ENCODE measurements around the gene MOB3A. TPM values are rescaled to one million over a fixed set of nuclear protein-coding genes. Genes with fewer than 3 reads are reported as not detected.
A peak's percentile ranks its signal among the peaks of the same experiment; 100 is the strongest.

MOB3A gene
- total RNA-seq, 2 donors from 2014 or later = 108 to 162 TPM

DNA sequence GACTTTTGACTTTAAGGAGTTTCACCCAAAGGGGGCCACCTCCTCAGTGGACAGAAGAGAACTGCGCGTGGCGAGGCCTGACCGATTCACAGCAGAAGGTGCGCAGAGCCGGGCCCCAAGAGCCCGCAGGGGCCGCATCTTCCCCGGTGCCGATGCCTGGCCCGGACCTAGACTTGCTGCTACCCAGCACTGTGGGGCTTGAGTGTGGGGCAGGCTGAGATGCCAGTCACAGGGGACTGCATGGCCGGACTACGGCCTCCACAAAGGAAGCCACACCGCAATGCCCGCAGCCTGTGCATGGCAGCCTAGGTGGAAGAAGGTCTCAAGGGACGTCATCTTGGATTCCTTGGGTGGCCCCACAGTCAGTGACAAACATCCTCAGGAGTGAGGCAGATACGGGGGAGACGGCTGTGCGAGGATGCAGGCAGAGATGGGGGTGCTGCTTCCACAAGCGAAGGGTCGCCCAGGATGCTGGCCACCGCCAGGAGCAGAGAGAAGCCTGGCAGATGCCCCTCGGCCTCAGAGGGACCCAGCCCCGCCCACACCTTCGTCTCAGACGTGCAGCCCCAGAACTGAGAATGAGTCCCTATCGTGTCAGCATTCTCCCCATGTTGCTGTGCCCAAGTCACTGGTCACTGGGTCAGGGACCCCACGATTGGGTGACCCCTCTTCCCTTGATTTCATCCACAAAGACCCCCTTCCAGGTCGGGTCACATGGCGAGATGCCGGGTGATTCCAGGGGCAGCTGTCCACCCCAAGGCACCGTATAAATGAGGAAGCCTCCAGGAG is 16.9 kb downstream of the MOB3A start:
- Mint-ChIP-seq H3K36me3 (ENCODE audit: low read depth) (peaks cover 3% of the 10 kb centered on the region), H3K27ac (peak overlapping the region; percentile 99), H3K4me3 (peak overlapping the region; percentile 72), H3K27me3 (no peaks in the 10 kb centered on the region), H3K4me1 (peaks cover 38% of the 10 kb centered on the region)
- no peak for ATAC-seq
- DNase-seq = no peak
- H3K9me3 ChIP-seq (ENCODE audit: control insufficient read depth, low read length, poor library complexity, severe bottlenecking) = no peaks in the 10 kb centered on the region

DNA sequence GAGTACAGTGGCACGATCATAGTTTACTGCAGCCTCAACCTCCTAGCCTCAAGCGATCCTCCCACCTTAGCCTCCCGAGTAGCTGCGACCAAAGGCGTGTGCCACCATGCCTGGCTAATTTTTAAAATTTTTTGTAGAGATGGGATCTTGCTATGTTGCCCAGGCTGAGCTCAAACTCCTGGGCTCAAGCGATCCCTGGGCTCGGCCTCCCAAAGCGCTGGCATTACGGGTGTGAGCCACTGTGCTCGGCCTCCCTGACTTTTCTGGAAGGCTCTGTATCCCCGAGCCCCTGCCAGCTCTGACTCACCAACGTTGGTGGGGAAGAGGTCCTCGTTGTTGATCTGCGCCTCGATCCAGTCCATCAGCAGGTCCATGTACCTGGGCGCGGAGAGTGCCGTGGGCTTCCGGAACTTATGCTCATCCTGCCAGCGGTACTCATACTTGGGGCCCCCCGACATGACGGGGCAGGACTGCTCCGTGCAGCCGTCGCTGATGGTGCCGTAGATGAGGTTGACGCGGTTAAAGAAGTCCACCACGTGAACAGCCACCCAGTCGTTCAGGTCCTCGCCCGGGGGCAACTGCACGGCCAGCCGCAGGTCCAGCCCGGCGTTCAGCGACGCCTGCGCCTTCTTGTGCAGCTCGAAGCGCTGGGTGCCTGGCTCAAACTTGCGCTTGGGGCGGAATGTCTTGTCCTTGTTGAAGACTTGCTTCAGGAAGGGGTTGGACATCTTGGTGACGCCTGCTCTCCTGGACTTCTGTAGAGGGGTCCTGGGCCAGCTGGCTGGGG is 18.1 kb downstream of the MOB3A start:
- H3K9me3 ChIP-seq (ENCODE audit: control insufficient read depth, low read length, poor library complexity, severe bottlenecking) = no peaks in the 10 kb centered on the region
- ATAC-seq (no peak), DNase-seq (no peak)
- Mint-ChIP-seq H3K4me3 (peak overlapping the region; percentile 15), H3K36me3 (ENCODE audit: low read depth) (no peaks in the 10 kb centered on the region), H3K27me3 (no peaks in the 10 kb centered on the region), H3K4me1 (peaks cover 36% of the 10 kb centered on the region), H3K27ac (peak overlapping the region; percentile 99)

DNA sequence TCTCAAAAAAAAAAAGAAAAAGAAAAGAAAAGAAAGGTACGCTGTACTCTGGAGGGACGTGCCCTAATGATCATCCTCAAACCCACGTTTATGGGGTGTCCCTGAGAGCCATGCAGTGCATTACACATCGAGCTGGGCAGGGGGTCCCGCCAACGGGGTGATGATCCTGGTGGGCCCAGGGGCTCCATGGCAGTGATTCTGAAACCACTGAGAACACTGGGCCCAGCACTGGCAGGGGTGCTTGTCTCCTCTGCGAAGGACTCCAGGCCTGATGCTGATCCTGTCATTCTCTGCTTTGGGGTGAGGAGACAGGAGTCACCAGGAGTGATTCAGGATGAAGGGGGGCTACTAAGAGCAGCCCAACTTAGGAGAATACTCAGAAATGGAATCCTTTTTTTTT is 18.7 kb downstream of the MOB3A start:
- no peak for DNase-seq
- Mint-ChIP-seq H3K4me3 (no peak overlapping the region), H3K27ac (peak overlapping the region; percentile 99), H3K4me1 (peaks cover 33% of the 10 kb centered on the region), H3K36me3 (ENCODE audit: low read depth) (peaks cover 2% of the 10 kb centered on the region), H3K27me3 (no peaks in the 10 kb centered on the region)
- ATAC-seq = no peak
- no peaks in the 10 kb centered on the region for H3K9me3 ChIP-seq (ENCODE audit: control insufficient read depth, low read length, poor library complexity, severe bottlenecking)

DNA sequence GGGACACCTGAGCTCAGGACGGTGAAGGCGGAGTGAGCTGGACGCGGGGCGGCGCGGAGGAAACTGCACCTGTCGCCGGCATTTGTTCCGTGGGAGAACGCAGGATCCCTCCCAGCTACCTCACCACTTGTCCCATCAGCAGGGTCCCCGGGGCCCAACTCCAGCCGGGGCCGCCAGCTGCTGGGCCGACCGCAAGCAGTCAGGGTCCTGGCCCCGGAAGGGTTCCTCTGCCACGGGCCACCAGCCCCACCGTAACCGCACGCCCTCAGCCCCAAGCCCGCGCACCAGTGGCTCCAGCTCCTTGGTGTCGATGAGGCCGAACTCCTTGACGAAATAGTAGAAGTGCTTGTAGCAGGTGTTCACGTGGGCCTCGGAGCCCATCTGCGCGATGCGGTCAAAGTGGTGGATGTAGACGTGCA is 19.6 kb downstream of the MOB3A start:
- Mint-ChIP-seq H3K36me3 (ENCODE audit: low read depth) (peaks cover 4% of the 10 kb centered on the region), H3K27me3 (no peaks in the 10 kb centered on the region), H3K4me1 (peaks cover 29% of the 10 kb centered on the region), H3K4me3 (no peak overlapping the region), H3K27ac (no peak overlapping the region)
- ATAC-seq = no peak
- DNase-seq = no peak
- H3K9me3 ChIP-seq (ENCODE audit: control insufficient read depth, low read length, poor library complexity, severe bottlenecking) = no peaks in the 10 kb centered on the region

DNA sequence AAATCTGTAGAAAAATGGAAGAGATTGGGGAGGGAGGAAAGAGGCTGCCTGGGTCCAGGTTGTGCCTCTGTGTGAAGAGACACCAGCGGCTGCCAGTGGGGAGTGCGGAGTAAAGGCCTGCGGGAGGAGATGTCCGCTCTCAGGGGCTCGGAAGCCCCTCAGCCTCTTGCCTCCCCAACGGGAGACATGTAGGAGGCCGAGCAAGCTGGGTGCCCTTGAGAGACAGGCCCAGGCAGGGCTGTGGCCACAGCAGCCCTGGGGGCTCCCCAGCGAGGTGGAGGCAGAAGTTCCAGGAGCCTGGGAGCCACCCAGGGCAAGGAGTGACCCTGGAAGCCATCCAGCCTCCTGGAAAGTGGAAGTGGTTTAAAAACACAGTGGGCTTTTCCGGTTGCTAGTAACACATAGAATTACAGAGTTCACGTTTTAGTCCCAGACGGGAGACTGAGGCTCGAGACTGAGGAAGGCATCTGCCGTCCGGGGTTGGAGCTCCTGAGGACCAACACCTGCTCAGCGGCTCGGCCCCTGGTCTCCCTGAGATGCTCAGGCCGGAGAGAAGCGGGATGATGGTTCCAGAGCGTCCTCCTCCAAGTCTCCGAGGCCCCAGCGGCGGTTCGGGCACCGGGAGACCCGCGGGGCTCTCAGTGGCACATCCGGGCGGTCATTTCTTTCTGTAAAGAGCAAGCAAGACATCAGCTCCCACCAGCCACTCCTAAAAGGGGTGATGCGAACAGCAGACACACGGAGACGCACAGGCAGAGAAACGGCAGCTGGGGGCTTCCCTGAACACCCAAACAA is 23.2 kb downstream of the MOB3A start:
- DNase-seq (no peak), ATAC-seq (no peak)
- peak overlapping the region; percentile 28 for H3K4me3 Mint-ChIP-seq
- H3K36me3 Mint-ChIP-seq (ENCODE audit: low read depth) = peaks cover 4% of the 10 kb centered on the region
- no peaks in the 10 kb centered on the region for H3K27me3 Mint-ChIP-seq
- peaks cover 25% of the 10 kb centered on the region for H3K4me1 Mint-ChIP-seq
- H3K27ac Mint-ChIP-seq = peak overlapping the region; percentile 73
- H3K9me3 ChIP-seq (ENCODE audit: control insufficient read depth, low read length, poor library complexity, severe bottlenecking) = no peaks in the 10 kb centered on the region

DNA sequence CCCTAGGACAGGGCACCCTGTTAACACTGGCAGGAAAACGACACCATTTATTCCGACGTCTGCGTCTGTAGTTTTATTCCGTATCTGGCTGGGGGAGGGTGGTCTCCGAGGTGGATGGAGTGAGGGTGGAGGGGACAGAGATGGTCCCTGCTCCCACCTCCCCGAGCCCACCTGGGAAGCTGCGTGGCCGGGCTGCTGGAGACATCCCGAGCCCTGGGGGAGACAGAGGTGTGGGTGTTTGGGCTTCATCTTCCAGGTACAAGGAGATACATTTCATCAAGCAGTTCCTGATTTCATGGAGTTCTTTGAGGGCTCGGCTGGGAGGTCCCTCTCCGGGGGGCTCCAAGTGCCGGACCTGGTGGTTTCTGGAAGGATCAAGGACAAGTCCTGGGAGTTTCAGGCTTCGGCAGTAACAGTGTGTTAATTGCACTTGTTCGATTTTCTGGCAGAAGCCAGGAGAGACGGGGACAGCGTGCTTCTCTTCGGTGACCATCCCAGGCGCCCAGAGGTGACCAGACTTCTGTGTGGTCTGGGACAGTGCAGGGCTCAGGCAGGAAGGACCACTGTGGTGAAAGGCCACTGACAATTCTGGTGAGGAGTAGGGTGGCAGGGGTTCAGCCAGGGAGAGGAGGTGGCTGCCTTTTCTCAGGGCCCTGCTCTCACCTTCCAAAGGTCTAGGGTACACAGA is 25.0 kb downstream of the MOB3A start:
- ATAC-seq (no peak), DNase-seq (no peak)
- Mint-ChIP-seq H3K4me3 (peak overlapping the region; percentile 66), H3K36me3 (ENCODE audit: low read depth) (peaks cover 4% of the 10 kb centered on the region), H3K27me3 (no peaks in the 10 kb centered on the region), H3K27ac (peak overlapping the region; percentile 92), H3K4me1 (peaks cover 25% of the 10 kb centered on the region)
- H3K9me3 ChIP-seq (ENCODE audit: control insufficient read depth, low read length, poor library complexity, severe bottlenecking) = no peaks in the 10 kb centered on the region

DNA sequence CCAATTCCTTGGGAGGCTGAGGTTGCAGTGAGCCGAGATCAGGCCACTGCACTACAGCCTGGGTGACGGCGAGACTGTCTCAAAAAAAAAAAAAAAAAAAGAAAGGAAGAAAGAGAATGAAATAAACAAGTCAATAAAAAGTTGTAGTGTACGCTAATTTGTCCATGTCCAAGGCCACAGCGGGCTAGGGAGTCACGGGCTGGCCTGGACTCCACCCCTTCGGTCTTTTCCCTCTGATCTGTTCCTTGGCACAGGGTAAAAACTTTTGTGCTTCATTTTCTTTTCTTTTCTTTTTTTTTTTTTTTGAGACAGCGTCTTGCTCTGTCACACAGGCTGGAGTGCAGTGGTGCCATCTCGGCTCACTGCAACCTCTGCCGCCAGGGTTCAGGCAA is 25.7 kb downstream of the MOB3A start:
- Mint-ChIP-seq H3K27me3 (no peaks in the 10 kb centered on the region), H3K36me3 (ENCODE audit: low read depth) (peaks cover 4% of the 10 kb centered on the region), H3K4me3 (no peak overlapping the region), H3K4me1 (peaks cover 25% of the 10 kb centered on the region), H3K27ac (peak overlapping the region; percentile 92)
- no peaks in the 10 kb centered on the region for H3K9me3 ChIP-seq (ENCODE audit: control insufficient read depth, low read length, poor library complexity, severe bottlenecking)
- ATAC-seq (no peak), DNase-seq (no peak)

DNA sequence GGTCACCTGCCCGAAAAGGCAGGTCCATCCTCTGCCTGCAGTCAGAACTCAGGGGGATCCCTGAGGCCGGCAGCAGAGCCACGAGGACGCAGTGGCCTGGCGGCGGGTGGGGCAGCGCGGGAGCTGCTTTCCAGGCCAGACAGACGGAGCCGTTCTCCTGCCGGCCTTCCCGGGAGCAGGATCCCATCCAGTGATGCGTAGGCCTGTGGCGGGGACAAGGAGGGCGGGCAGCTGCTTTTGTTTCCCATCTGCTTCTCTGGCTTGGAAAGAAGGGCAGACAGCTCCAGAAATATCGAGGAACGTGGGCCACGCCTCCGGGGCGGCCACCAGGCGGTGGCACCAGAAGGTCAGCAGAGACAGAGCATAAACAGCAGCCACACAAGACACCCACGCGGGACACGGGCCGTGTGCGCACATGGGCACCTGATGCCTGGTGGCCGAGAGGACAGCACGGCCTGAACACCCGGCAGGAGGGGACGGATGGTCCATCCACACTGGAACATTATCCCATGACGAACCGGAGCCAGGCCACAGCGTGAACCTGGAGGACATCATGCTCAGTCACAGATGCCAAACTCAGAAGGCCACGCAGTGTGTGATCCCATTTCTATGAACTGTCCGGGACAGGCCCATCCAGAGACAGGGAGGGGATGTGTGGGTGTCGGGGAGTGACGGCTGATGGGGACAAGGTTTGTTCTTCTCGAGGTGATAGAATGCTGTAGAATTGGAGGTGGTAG is 31.2 kb downstream of the MOB3A start:
- DNase-seq (no peak), ATAC-seq (no peak)
- Mint-ChIP-seq H3K4me1 (peaks cover 22% of the 10 kb centered on the region), H3K36me3 (ENCODE audit: low read depth) (no peaks in the 10 kb centered on the region), H3K27me3 (no peaks in the 10 kb centered on the region), H3K27ac (no peak overlapping the region), H3K4me3 (no peak overlapping the region)
- H3K9me3 ChIP-seq (ENCODE audit: control insufficient read depth, low read length, poor library complexity, severe bottlenecking) = no peaks in the 10 kb centered on the region

DNA sequence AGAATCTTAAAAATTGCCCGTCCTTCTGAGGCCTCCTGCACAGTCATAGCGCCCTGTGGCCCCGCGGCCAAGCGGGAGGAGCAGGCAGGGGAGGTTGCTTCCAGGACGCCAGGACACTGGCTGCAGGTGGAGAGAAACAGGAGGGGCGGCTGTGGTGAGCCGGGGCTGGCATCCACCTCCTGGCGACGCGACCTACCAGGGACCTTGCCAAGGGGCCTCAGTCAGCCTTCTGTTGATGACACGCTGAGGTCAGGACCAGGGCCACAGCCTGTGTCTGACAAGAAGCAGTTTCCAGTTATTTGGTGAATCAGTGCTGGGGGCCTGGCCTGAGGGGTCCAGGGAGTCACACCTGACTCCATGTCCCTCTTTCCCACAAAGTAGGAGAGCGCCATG is 31.7 kb downstream of the MOB3A start:
- no peaks in the 10 kb centered on the region for H3K9me3 ChIP-seq (ENCODE audit: control insufficient read depth, low read length, poor library complexity, severe bottlenecking)
- no peak overlapping the region for H3K27ac Mint-ChIP-seq
- no peak for DNase-seq
- no peaks in the 10 kb centered on the region for H3K36me3 Mint-ChIP-seq (ENCODE audit: low read depth)
- ATAC-seq = no peak
- H3K4me3 Mint-ChIP-seq = no peak overlapping the region
- no peaks in the 10 kb centered on the region for H3K27me3 Mint-ChIP-seq
- peaks cover 18% of the 10 kb centered on the region for H3K4me1 Mint-ChIP-seq

DNA sequence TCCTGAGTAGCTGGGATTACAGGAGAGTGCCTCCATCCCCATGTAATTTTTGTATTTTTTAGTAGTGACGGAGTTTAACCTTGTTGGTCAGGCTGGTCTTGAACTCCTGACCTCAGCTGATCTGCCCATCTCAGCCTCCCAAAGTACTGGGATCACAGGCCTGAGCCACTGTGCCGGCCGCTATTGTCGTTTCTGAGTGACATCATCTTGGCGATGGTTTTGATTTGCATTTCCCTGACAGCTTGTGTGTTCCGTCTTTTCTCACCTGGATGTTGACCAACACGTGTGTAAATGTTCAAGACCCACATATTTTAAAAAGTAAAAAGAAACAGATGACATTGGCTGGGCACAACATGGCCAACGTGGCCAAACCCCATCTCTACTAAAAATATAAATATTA is 32.3 kb downstream of the MOB3A start:
- no peak for ATAC-seq
- no peaks in the 10 kb centered on the region for H3K9me3 ChIP-seq (ENCODE audit: control insufficient read depth, low read length, poor library complexity, severe bottlenecking)
- H3K27ac Mint-ChIP-seq = no peak overlapping the region
- peaks cover 20% of the 10 kb centered on the region for H3K4me1 Mint-ChIP-seq
- no peaks in the 10 kb centered on the region for H3K27me3 Mint-ChIP-seq
- no peaks in the 10 kb centered on the region for H3K36me3 Mint-ChIP-seq (ENCODE audit: low read depth)
- no peak for DNase-seq
- no peak overlapping the region for H3K4me3 Mint-ChIP-seq

DNA sequence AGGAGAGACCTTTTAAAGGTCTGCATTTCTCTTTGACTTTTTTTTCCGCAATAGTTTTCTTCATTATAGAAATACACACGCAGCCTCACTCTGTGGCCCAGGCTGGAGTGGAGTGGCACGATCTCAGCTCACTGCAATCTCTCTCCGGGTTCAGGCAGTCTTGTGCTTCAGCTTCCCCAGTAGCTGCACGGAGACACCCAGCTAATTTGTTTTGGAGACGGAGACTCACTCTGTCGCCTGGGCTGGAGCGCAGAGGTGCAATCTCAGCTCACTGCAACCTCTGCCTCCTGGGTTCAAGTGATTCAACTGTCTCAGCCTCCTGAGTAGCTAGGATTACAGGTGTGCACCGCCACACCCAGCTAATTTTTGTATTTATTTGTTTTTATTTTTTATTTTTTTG is 33.4 kb downstream of the MOB3A start:
- Mint-ChIP-seq H3K27me3 (no peaks in the 10 kb centered on the region), H3K27ac (peak overlapping the region; percentile 80)

DNA sequence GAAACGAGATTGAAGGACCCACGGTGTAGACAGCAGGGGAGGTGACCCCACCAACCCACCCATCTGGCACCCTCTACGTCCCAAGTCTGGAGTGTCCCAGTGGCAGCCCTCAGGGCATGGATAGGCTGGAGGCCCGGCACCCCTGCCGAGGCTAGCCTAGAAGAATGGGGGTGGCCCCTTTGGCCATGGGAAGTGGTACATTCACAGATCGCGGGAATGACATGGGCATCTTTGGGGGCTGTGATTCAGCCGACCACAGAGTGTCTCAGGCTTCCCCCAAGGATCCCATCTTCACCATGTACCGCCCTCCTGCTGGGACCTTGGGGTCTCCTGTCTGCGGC is 33.8 kb downstream of the MOB3A start:
- ATAC-seq (no peak), DNase-seq (no peak)
- H3K36me3 Mint-ChIP-seq (ENCODE audit: low read depth) = no peaks in the 10 kb centered on the region
- no peaks in the 10 kb centered on the region for H3K27me3 Mint-ChIP-seq
- no peaks in the 10 kb centered on the region for H3K9me3 ChIP-seq (ENCODE audit: control insufficient read depth, low read length, poor library complexity, severe bottlenecking)
- H3K4me1 Mint-ChIP-seq = peaks cover 24% of the 10 kb centered on the region
- peak overlapping the region; percentile 80 for H3K27ac Mint-ChIP-seq
- peak overlapping the region; percentile 91 for H3K4me3 Mint-ChIP-seq

More for the DNA sequence above, 33.4 kb downstream of the MOB3A start:
- H3K4me1 Mint-ChIP-seq = peaks cover 24% of the 10 kb centered on the region
- H3K36me3 Mint-ChIP-seq (ENCODE audit: low read depth) = no peaks in the 10 kb centered on the region
- ATAC-seq (no peak), DNase-seq (no peak)
- H3K4me3 Mint-ChIP-seq = peak overlapping the region; percentile 91
- no peaks in the 10 kb centered on the region for H3K9me3 ChIP-seq (ENCODE audit: control insufficient read depth, low read length, poor library complexity, severe bottlenecking)
